ENCODE measurements around the gene SNX21.

DNA sequence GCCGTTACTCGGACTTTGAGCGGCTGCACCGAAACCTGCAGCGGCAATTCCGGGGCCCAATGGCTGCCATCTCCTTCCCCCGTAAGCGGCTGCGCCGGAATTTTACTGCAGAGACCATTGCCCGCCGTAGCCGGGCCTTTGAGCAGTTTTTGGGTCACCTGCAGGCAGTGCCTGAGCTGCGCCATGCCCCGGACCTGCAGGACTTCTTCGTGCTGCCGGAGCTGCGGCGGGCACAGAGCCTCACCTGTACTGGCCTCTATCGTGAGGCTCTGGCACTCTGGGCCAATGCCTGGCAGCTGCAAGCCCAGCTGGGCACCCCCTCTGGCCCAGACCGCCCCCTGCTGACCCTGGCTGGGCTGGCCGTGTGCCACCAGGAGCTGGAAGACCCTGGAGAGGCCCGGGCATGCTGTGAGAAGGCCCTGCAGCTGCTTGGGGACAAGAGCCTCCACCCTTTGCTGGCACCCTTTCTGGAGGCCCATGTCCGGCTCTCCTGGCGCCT is 7.2 kb downstream of the SNX21 start:
- TF ChIP-seq, protein P1, sequence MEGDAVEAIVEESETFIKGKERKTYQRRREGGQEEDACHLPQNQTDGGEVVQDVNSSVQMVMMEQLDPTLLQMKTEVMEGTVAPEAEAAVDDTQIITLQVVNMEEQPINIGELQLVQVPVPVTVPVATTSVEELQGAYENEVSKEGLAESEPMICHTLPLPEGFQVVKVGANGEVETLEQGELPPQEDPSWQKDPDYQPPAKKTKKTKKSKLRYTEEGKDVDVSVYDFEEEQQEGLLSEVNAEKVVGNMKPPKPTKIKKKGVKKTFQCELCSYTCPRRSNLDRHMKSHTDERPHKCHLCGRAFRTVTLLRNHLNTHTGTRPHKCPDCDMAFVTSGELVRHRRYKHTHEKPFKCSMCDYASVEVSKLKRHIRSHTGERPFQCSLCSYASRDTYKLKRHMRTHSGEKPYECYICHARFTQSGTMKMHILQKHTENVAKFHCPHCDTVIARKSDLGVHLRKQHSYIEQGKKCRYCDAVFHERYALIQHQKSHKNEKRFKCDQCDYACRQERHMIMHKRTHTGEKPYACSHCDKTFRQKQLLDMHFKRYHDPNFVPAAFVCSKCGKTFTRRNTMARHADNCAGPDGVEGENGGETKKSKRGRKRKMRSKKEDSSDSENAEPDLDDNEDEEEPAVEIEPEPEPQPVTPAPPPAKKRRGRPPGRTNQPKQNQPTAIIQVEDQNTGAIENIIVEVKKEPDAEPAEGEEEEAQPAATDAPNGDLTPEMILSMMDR (IDR thresholded peaks at IDR 0.05): no peak
- TF ChIP-seq POLR2AphosphoS5 (IDR thresholded peaks at IDR 0.05; ENCODE audit: low read depth, low read length) (no peak), REST (IDR thresholded peaks at IDR 0.05; ENCODE audit: insufficient read depth in 1 of 2, low read depth in 2 of 2, low read length in 1 of 2) (no peak), SIN3A (IDR thresholded peaks at IDR 0.05; ENCODE audit: borderline replicate concordance, insufficient read depth, low read depth, low read length) (no peak)

Data from Panc1 (cell line).